AG20443 (cell line): ENCODE results near the gene ZDHHC11B.
"Not testable (repeated sequence)": the region's sequence is repeated elsewhere in the genome, so short reads cannot be mapped to it uniquely, and the experiment has no call there.

Source experiments
- DNase-seq: peaks from one replicate; pipeline ENCODE4 v3.0.0; 2012; ENCODE audit warnings: low spot score, mixed read lengths

The ZDHHC11B gene

GRCh38 chr5:685262-686171, 99.0 kb downstream of the ZDHHC11B start:
- DNase-seq = no peak

- DNase-seq = no peak
These were observed 99.7 kb downstream of the ZDHHC11B start for GRCh38 chr5:684751-685216.

GRCh38 chr5:683551-684481, 100.7 kb downstream of the ZDHHC11B start:
- no peak for DNase-seq

- DNase-seq = not testable (repeated sequence)
These were observed 101.7 kb downstream of the ZDHHC11B start for GRCh38 chr5:682651-683358.

- DNase-seq = not testable (repeated sequence)
These were observed 102.3 kb downstream of the ZDHHC11B start for GRCh38 chr5:682216-682615.

- DNase-seq = not testable (repeated sequence)
These were observed 103.0 kb downstream of the ZDHHC11B start for GRCh38 chr5:681317-682191.

- DNase-seq = not testable (repeated sequence)
These were observed 103.7 kb downstream of the ZDHHC11B start for GRCh38 chr5:680836-681235.

GRCh38 chr5:680118-680795, 104.3 kb downstream of the ZDHHC11B start:
- DNase-seq = not testable (repeated sequence)

- not testable (repeated sequence) for DNase-seq
These were observed 105.2 kb downstream of the ZDHHC11B start for GRCh38 chr5:679166-679895.

GRCh38 chr5:678521-678920, 106.0 kb downstream of the ZDHHC11B start:
- not testable (repeated sequence) for DNase-seq

- DNase-seq = no peak
These were observed 107.1 kb downstream of the ZDHHC11B start for GRCh38 chr5:677131-678101.

GRCh38 chr5:676699-677076, 107.8 kb downstream of the ZDHHC11B start:
- no peak for DNase-seq

- DNase-seq = no peak
These were observed 108.4 kb downstream of the ZDHHC11B start for GRCh38 chr5:675871-676698.

GRCh38 chr5:675111-675870, 109.2 kb downstream of the ZDHHC11B start:
- no peak for DNase-seq

- DNase-seq = no peak
These were observed 109.9 kb downstream of the ZDHHC11B start for GRCh38 chr5:674630-675011.

- DNase-seq = no peak
These were observed 110.5 kb downstream of the ZDHHC11B start for GRCh38 chr5:673831-674629.
